Peyer's patch (tissue), 4 donors: ENCODE measurements around the gene SEMA3C.

Source experiments
- CTCF ChIP-seq, 6 experiments: fragments of 450-650 bp in 4 of 6; fragments of 200-600 bp in 2 of 6; sonication (generic) in 1 of 6; IDR thresholded peaks; one replicate each; pipeline ENCODE4 v1.5.1; 2017 to 2019; ENCODE audit warnings: antibody characterized with exemption in 6 of 6, mild to moderate bottlenecking in 3 of 6, moderate library complexity in 1 of 6
- POLR2A ChIP-seq, 2 donors: fragments of 450-650 bp; IDR thresholded peaks; one replicate each; pipeline ENCODE4 v1.5.1; 2017; ENCODE audit warnings: antibody characterized with exemption in 2 of 2, mild to moderate bottlenecking in 2 of 2, moderate library complexity in 2 of 2

GRCh38 chr7:80771523-80771922 lies 147.3 kb downstream of the SEMA3C start:
- TF ChIP-seq CTCF (IDR thresholded peaks at IDR 0.05) (no peak), POLR2A (IDR thresholded peaks at IDR 0.05) (no peak)
